ENCODE data around the gene F11.

- no peak for TF ChIP-seq CTCF (IDR thresholded peaks at IDR 0.05; ENCODE audit: low read depth, low read length, poor library complexity, severe bottlenecking)
- TF ChIP-seq EZH2phosphoT487 (IDR thresholded peaks at IDR 0.05; ENCODE audit: borderline replicate concordance, low read length) = no peak
These were observed 29.9 kb upstream of the F11 start for GRCh38 chr4:186236126-186236525.
